Breast epithelium (tissue), 4 donors: ENCODE results near the gene MUC20. TPM values are rescaled to one million over a fixed set of nuclear protein-coding genes. Genes with fewer than 3 reads are reported as not detected.

Experiments used
- DNase-seq, 2 donors: peaks; one replicate each; pipeline ENCODE4 v3.0.0-alpha.2; 2019; ENCODE audit warnings: low spot score in 2 of 2
- H3K27ac ChIP-seq, 2 donors: fragments of 200-600 bp; sonication (generic) in 1 of 2; one replicate each; pipeline ENCODE4 v1.5.1; 2016 to 2019; ENCODE audit warnings: mild to moderate bottlenecking in 1 of 2
- H3K27me3 ChIP-seq, 2 donors: fragments of 200-600 bp; sonication (generic) in 1 of 2; one replicate each; pipeline versions ENCODE4 v1.5.1 to v1.6.0; 2017 to 2019; ENCODE audit warnings: control low read depth in 1 of 2, mild to moderate bottlenecking in 1 of 2
- H3K36me3 ChIP-seq: fragments of 200-600 bp; one replicate; pipeline ENCODE4 v1.5.1; 2019
- H3K4me1 ChIP-seq, 2 donors: fragments of 200-600 bp; sonication (generic); one replicate each; pipeline ENCODE4 v1.5.1; 2016 to 2019; ENCODE audit warnings: control low read depth in 1 of 2
- H3K4me3 ChIP-seq, 3 donors: fragments of 200-600 bp; sonication (generic); 1 replicate in 2 of 3; 2 replicates in 1 of 3; pipeline ENCODE4 v1.5.1; 2016 to 2019; ENCODE audit warnings: mild to moderate bottlenecking in 3 of 3, moderate library complexity in 2 of 3
- H3K9me3 ChIP-seq, 2 donors: fragments of 200-600 bp; sonication (generic) in 1 of 2; one replicate each; pipeline ENCODE4 v1.5.1; 2016 to 2019; ENCODE audit warnings: control low read depth in 1 of 2
- POLR2A ChIP-seq: fragments of 450-650 bp; IDR thresholded peaks from one replicate; pipeline ENCODE4 v1.6.1; 2016; ENCODE audit warnings: antibody characterized with exemption, mild to moderate bottlenecking, moderate library complexity
- POLR2AphosphoS5 ChIP-seq, 3 donors: sonication (generic); formaldehyde crosslinking; IDR thresholded peaks; one replicate each; pipeline ENCODE4 v1.6.1; 2017; ENCODE audit warnings: antibody characterized with exemption in 3 of 3
- intact Hi-C: fragments of 100-400 bp; cut with DNase I; formaldehyde crosslinking; loops from one replicate; pipeline ENCODE4 v1.15.1; 2023; ENCODE audit warnings: low total_unique reads
- total RNA-seq, 3 donors: library from RNA; depleted of rRNA; stranded (reverse); fragments of >200 nt; gene quantifications; one replicate each; pipeline ENCODE4 v1.1.0, GENCODE V29; 2016
- TF ChIP-seq, protein P1 (sequence below), 3 donors: fragments of 450-650 bp; IDR thresholded peaks; one replicate each; pipeline ENCODE4 v1.5.1; 2016 to 2017; ENCODE audit warnings: antibody characterized with exemption in 3 of 3, mild to moderate bottlenecking in 3 of 3, moderate library complexity in 3 of 3

MUC20 gene
- total RNA-seq, 3 donors from 2014 or later, result 2.7 to 24.3 (median 20.1) TPM

DNA sequence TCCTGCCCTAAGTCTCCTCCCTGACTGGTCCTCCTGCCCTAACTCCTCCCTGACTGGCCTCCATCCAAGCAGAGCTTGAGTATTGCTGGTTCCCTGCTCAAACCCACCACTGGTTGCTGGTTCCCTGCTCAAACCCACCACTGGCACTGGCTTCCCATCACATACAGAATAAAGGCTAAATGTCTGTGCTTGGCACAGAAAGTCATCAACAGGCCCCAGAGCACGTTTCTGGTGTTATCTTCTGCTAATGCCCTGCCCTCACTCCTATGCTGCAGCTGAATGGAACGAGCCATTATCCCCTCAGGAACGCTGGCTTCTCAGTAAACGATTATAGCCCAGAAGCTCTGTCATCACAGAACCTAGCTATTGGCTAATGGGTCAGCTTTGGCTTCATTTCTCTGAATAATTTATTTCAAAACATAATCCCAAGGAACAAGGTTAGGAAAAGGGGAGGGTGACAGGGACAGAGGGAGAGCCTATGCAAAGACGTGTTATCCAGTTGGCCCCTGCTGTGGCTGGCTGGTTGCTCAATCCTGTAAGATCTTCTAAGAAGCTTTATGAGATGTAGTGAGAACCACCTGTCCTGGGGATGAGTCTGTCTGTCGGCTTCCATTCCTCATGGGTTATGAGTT lies 6.3 kb upstream of the MUC20 start:
- H3K4me1 ChIP-seq, result no peaks in the 10 kb centered on the region
- TF ChIP-seq, protein P1, sequence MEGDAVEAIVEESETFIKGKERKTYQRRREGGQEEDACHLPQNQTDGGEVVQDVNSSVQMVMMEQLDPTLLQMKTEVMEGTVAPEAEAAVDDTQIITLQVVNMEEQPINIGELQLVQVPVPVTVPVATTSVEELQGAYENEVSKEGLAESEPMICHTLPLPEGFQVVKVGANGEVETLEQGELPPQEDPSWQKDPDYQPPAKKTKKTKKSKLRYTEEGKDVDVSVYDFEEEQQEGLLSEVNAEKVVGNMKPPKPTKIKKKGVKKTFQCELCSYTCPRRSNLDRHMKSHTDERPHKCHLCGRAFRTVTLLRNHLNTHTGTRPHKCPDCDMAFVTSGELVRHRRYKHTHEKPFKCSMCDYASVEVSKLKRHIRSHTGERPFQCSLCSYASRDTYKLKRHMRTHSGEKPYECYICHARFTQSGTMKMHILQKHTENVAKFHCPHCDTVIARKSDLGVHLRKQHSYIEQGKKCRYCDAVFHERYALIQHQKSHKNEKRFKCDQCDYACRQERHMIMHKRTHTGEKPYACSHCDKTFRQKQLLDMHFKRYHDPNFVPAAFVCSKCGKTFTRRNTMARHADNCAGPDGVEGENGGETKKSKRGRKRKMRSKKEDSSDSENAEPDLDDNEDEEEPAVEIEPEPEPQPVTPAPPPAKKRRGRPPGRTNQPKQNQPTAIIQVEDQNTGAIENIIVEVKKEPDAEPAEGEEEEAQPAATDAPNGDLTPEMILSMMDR (IDR thresholded peaks at IDR 0.05), result no peak
- TF ChIP-seq POLR2AphosphoS5 (IDR thresholded peaks at IDR 0.05), result no peak
- no peak for TF ChIP-seq POLR2A
- H3K27me3 ChIP-seq, result no peaks in the 10 kb centered on the region
- no peak overlapping the region for H3K27ac ChIP-seq
- no peak overlapping the region for H3K4me3 ChIP-seq
- no peaks in the 10 kb centered on the region for H3K9me3 ChIP-seq
- no peak for DNase-seq
- H3K36me3 ChIP-seq, result no peaks in the 10 kb centered on the region
- intact Hi-C loops, result no loop called here

DNA sequence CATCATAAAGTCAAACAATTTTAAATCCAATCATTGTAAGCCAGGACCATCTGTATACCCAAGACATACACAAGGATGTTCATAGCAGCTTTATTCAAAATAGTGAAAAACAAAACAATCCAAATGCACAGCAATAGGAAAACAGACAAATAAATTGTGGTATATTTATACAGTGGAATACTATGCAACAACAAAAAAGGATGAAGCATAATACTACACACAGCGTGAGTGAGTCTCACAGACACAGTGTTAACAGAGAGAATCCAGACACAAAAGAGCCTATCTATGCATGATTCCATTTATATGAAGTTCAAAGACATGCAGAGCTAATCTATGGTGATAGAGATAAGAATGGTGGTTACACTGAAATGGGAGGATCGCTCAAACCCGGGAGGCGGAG lies 5.6 kb upstream of the MUC20 start:
- TF ChIP-seq, protein P1 (IDR thresholded peaks at IDR 0.05), result no peak
- no peak for DNase-seq
- Histone ChIP-seq H3K27me3 (no peaks in the 10 kb centered on the region), H3K9me3 (no peaks in the 10 kb centered on the region), H3K4me3 (no peak overlapping the region), H3K4me1 (no peaks in the 10 kb centered on the region), H3K36me3 (no peaks in the 10 kb centered on the region), H3K27ac (no peak overlapping the region)
- intact Hi-C loops, result no loop called here

DNA sequence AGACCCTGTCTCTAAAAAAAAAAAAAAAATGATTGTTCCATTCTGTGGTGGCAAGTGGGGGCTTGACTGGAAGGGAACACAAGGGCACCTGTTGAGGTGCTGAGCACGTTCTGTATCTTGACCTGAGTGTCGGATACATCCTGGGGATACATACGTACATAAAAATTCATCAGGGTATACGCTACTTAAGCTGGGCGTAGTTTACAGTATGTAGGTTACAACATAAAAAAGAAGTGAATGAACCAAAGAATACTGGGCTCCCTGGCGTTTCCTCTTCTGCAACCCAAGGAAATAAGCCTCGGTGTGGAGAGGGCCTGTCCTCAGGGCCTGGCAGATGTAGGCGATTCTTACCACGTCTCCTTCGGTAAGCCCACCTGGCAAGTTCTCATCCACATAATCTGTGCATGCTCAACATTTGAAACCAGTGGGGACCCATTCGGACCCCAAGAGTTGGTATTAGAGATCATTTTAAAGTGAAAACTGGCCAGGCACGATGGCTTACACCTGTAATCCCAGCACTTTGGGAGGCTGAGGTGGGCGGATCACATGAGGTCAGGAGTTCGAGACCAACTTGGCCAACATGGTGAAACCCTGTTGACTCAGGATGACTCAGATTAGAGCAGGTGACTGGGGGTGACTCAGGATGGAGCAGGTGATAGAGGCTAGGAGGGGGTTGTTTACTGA lies 5.1 kb upstream of the MUC20 start:
- no peaks in the 10 kb centered on the region for H3K4me1 ChIP-seq
- H3K36me3 ChIP-seq, result no peaks in the 10 kb centered on the region
- H3K27me3 ChIP-seq, result no peaks in the 10 kb centered on the region
- H3K9me3 ChIP-seq, result no peaks in the 10 kb centered on the region
- H3K4me3 ChIP-seq, result no peak overlapping the region
- H3K27ac ChIP-seq, result no peak overlapping the region
- TF ChIP-seq POLR2A, result no peak
- TF ChIP-seq, protein P1 (IDR thresholded peaks at IDR 0.05), result no peak
- no peak for TF ChIP-seq POLR2AphosphoS5 (IDR thresholded peaks at IDR 0.05)
- intact Hi-C loops, result no loop called here
- DNase-seq, result no peak

DNA sequence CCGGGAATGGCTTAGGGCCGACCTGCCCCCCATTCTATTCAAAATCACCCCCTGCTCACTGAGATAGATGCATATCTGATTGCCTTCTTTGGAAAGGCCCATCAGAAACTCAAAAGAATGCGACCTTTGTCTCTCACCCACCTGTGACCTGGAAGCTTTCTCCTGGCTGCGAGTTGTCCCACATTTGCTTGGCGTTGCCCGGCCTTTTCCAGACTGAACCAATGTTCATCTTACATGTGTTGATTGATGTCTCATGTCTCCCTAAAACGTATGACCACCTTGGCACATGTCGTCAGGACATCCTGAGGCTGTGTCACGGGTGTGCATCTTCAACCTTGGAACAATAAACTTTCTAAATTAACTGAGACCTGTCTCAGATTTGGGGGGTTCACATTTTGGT lies 3.4 kb upstream of the MUC20 start:
- intact Hi-C loops, result no loop called here
- DNase-seq, result no peak
- no peaks in the 10 kb centered on the region for H3K9me3 ChIP-seq
- no peak overlapping the region for H3K4me3 ChIP-seq
- no peaks in the 10 kb centered on the region for H3K27me3 ChIP-seq
- TF ChIP-seq POLR2A, result no peak
- TF ChIP-seq POLR2AphosphoS5 (IDR thresholded peaks at IDR 0.05), result no peak
- TF ChIP-seq, protein P1 (IDR thresholded peaks at IDR 0.05), result no peak
- H3K4me1 ChIP-seq, result no peaks in the 10 kb centered on the region
- no peaks in the 10 kb centered on the region for H3K36me3 ChIP-seq
- H3K27ac ChIP-seq, result no peak overlapping the region

DNA sequence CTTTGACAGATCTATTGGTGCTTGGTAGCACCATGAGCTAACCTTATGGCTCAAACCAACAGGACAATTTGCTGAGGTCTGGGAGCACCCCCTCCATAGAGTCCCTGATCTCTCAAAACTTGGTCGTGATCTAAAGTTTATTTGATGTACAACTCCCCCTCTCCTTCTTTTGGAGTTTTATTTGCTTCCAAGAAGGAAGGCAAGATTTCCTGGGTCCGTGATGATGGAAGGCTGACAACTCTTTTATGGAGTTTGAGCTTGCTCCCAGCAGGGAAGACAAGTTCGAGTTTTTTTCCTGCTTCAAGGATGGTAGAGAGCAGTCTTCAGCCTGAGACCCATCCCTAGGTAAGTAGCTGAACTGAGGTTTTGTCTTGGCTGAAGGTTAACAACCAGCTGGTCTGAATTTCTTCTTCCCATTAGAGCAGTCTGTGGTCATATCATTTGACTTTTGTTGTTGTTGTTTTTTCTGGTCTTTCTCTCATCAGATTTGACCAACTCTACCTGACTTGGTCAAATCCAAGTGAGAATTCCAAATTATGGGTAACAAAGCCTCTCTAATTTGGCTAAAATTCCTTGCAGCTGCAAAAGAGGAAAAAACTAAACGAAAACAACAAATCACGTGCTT lies 2.8 kb upstream of the MUC20 start:
- intact Hi-C loops, result no loop called here
- Histone ChIP-seq H3K36me3 (no peaks in the 10 kb centered on the region), H3K4me3 (no peak overlapping the region), H3K27ac (no peak overlapping the region), H3K27me3 (no peaks in the 10 kb centered on the region), H3K4me1 (no peaks in the 10 kb centered on the region), H3K9me3 (no peaks in the 10 kb centered on the region)
- TF ChIP-seq, protein P1 (IDR thresholded peaks at IDR 0.05), result no peak
- no peak for TF ChIP-seq POLR2AphosphoS5 (IDR thresholded peaks at IDR 0.05)
- no peak for TF ChIP-seq POLR2A
- no peak for DNase-seq
